ENCODE measurements around the gene CNOT1.
A peak's percentile ranks its signal among the peaks of the same experiment; 100 is the strongest.
"Not testable (repeated sequence)": the region's sequence is repeated elsewhere in the genome, so short reads cannot be mapped to it uniquely, and the experiment has no call there.

The CNOT1 gene

DNA sequence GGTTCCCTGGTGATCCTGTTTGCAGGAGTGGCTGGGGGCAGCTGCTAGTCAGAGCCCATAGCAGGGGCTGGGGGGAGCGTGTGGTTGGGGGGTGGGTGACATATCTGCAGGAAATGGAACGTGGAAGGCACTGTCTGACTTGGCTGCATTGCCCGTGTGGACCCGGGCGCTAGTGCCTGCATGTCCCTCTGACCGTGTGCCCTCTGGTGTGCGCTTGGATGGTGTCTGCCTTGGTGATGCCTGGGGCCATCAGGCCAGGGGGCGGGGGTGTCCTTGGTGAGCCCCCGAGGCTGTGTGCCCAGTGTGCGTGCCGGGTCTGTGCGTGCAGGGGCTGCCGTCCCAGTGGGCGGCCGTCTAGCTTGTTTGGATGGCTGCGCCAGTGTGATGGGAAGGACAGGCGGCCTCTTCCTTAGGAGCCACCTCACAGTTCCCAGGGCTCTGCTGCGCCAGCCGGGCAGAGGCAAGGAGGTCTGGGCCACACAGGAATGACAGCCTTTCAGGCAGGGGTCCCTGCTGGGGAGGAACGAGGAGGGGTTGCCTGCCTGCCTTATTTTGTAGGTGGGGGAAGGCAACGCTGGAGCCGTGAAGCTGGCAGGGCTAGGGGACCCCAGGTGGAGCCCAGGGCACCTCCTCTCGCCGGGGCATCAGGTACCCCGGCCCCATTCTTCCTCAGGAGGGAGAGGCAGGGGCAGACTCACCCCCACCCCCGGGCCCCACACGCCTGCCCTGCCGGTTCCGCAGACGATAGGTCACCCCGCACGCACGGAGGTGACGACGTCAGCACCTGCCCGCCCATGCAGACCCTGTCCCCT lies 129.0 kb downstream of the CNOT1 start:
- no peak for DNase-seq

DNA sequence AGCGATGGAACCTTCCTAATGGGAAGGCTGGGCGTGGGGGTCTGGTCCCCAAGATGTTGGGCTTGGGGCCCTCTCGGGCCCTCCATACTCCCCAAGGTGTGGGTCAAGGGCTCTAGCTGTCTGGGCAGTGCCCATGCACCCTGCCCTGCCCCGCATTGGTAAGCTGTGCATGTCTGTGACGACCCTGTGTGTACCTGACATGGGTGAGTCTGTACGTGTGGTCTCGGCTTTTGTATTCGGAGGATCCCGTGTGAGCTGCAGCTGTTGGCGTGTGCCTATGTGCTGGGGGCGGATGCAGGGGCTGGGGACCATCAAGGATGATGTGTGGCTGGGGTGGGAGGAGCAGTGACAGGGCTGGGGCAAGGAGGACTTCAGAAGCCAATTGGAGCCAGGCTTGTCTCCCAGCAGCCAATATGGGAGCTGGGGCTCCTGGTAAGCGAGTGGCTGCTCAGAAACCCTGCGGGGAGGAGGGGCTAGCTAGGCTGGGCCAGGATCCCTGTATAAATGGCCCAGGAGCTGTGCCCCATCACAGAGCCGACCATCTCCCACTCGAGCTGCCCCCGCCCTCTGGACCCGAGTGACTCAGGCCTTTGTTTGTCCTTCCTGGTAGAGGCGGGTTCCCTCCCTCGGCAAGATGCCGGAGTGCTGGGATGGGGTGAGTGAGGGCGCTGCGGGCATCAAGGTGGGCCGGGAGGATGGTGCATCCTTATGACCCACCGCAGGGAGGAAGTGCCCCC lies 129.8 kb downstream of the CNOT1 start, which contains the start of gene NDRG4:
NDRG4 (plus strand) TSS at position 529 of the 737 bp plus-strand sequence; CDS start at position 635, 106 bp downstream.
- DNase-seq: peak; percentile 93

DNA sequence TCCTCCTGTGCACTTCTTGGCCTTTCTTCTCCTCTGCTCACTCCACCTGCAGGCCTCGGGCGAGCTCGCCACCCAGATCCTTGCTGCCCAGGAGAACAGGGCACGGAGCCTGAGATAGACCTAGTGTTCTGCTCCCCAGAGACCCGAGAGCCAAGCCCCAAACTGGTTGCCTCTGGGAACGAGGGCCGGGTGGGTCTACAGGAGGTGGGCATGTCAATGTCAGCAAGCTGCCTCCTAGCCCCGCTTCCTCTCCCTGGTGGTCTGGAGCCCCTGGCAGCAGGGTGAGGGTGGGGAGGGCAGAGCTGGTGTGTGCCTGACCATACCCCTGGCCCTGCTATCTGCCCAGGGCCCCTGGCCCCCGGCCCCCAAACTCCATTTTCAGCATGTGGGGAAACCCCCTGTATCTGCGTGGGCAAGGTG lies 130.5 kb downstream of the CNOT1 start:
- no peak for DNase-seq

DNA sequence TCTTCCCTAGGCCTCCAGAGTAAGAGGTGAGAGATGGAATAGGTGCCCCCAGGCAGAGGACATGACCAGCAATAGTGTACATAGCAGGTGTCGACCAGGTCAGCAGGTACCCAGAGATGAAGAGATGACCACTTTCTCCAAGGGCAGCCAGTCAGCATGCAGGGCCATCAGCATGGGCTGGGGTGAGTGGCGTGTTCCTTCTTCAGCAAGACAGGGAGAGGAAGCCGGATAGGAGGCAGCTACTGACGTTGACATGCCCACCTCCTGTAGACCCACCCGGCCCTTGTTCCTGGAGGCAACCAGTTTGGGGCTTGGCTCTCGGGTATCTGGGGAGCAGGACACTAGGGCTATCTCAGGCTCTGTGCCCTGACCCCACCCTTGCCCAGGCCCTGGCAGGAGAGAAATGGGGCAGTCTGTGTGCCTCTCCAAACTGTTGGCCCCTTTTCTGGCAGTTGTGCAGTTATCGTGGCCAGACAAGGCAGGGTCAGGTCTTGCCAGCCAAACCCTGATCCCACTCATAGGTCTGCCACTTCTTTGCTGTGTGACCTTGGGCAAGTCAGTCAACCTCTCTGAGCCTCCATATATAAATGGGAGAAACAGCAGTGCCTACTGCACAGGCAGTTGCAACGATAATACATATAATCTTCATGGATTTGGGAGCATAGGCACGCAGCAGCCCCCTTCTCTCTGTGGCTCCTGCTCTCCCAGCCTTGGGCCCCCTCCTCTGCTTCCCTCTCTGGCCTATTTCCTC lies 131.1 kb downstream of the CNOT1 start:
- DNase-seq: no peak

DNA sequence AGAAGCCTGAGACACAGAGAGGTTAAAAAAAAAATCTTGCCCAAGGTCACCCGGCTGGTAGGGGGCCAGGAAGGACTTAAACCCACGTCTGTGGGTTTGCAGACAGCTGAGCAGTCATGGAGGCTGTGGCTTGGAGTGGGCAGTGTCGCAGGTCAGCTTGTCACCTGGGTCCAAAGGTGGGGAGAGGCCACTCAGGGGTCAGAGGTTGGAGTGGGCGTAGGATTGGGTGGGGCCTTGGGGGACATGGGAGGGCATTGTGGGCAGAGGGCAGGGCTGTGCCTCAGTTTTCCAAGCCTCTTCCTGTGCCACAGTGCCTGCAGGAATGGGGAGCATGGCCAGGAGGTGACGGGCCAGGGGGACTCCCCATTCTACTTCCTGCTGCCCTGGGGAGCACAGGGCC lies 131.7 kb downstream of the CNOT1 start:
- no peak for DNase-seq

DNA sequence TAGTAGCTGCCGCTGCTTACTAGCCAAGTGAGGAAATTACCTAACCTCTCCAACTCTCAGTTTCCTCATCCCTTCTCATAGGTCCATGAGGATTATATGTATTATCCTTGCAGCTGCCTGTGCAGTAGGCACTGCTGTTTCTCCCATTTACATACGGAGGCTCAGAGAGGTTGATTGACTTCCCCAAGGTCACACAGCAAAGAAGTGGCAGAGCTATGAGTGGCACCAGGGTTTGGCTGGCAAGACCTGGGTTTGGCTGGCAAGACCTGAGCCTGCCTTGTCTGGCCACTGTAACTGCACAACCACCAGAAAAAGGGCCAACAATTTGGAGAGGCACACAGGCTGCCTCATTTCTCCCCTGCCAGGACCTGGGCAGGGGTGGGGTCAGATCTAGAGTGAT lies 132.2 kb downstream of the CNOT1 start:
- no peak for DNase-seq

DNA sequence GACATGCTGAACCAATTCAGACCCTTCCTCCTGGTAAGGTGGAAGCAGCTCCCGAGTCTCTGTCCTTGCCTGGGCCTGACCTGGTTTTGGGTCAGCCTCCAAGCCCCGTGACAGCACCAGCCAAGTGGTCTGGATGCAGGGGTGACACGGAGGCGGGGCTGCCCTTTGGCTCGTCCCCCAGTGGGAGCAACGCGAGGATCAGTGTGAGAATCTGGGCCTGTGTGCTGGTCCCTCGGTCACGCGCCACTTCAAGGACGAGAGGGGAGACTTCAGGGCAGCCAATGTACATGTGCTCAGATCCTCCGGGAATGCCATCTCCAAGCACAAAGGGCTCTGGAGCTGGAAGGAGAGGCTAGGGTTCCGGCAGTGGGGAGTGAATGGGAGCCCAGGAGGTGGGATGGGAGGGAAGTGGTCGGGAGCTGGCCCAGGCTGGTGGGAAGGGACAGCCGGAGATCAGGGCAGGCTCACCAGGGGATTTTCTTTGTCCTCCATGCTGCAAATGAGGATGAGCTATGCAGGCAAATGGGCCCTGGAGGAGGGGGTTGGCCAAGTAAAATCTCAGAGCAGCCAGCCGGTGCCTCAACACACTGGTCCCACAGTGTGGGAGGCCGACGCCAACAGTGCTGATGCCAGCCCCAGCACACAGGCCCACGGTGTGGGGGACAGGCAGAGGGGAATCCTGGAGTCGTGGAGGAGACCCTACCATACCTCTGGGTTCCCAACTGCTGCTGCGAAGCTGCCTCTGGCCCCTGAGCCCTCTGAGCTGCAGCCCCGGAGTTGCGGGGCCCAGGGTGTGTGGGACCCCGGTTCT lies 133.9 kb downstream of the CNOT1 start:
- peak; percentile 82 for DNase-seq

DNA sequence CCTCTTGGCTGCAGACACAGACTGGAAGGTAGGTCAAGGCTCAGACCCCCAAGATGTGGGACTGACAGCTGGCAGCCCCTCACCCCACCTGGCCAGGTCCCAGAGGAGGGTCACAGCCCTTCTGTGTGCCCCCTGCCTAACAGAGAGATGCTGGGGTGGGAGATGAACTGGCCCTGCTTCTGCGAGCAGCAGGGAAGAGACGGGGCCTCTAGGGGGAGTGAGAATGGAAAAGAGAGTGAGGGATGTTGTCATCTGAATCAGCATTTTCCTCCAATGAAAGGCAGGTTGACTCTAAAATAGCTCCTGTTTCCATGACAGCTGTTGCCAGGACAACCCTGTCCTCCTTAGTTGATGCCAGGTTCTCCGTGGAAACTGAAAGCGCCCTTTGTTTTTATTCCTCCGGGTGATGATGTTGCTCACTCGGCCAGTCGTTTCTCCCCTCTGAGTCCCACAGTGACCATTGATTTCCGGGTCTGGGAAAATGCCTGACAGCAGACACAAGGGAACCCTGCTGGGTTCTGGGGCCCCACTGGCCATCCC lies 134.6 kb downstream of the CNOT1 start:
- peak; percentile 91 for DNase-seq

DNA sequence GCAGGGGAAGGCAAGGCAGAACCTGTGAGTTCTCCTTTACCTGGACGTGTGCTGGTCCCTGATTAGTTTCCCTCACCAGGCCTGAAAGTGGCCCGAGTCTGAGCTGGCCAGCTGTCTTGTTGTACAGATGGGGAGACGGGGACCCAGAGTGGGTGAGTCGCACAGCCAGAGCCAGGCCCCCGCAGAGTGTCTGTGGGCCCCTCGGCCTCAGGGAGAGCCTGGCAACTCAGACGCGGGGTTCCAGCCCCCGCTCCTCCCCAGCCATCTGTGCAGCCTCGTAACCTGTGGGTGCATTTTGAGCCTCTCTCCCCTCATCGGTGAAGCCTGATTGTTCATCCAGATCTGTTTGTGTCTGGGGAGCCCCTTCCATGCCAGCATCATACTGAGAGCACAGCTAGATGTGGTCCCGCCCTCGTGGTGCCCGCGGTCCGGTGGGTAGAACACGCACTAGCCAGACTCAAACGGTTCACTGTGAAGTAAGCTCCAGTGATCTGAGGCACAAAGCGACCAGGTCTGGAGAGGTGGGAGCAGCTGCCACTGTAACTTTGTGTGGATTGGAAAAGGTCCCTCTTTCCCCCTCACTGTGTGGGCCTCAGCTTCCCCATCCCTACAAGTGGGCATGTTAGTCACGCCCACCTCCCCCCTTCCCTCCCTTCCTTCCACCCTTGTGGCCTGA lies 135.7 kb downstream of the CNOT1 start:
- DNase-seq: no peak

DNA sequence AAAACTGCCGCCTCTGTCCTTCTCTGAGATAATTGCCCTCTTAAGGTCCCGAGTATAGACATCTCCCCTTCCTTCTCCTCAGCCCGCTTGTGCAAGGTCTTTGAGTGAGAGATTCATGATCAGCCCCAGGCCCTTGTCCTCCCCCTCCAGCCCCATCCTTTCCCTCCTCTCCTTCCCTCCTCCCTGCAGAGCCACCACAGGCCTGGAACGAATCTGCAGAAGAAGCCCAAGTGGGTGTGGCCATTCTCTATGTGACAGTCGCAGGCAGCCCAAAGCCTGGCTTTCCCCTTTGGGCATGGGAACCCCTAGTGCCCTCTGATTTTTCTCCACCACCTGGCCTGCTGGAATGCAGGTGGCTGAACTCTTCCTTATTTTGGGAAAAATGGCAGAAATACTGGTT lies 136.9 kb downstream of the CNOT1 start:
- no peak for DNase-seq

DNA sequence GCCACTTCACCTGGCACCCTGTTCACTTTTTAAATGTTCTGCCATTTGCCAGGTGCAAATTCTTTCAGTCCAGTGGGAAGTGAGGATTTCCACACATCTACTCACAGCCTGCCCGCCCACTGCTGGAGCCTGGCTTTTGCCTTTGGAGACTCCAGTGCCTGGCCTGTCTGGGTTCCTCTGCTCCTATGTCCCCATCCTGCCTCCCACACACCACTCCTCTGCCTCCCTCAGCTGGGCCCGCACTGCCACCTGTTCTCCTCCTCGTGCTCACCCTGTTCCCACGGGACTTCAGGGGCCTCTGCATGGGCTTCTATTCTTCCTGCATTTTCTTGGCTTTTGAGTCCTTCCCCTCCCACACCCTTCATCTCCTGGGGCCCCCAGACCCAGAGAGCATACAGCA lies 137.6 kb downstream of the CNOT1 start:
- no peak for DNase-seq

DNA sequence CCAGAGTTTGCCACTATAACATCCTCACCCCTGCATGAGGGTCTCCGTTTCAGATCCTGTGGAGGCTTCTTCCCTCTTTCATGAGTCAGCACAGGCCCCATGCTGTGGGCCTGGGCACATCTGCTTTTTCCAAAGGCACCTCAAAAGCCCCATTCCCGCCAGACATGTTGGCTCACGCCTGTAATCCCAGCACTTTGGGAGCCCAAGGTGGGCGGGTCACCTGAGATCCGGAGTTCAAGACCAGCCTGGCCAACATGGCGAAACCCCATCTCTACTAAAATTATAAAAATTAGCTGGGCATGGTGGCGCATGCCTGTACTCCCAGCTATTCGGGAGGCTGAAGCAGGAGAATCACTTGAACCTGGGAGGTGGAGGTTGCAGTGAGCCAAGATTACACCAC lies 139.1 kb downstream of the CNOT1 start:
- not testable (repeated sequence) for DNase-seq

DNA sequence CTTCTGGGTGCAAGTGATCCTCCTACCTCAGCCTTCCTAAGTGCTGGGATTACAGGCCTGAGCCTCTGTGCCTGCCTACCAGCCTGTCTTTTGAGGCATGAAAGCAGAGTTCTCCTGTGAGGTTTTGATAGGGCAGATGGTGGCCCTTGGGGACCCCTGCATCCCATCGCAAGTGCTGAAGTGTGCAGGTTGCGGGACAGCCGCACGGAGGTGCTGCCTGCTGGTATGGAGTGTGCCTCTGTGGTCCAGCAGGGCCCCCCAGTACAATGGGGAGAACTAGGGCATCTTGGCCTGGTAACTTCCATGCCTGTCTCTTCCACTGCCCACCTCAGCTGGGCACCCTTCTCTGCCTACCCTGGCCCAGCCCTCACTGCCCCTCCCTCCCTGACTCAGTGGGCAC lies 139.6 kb downstream of the CNOT1 start:
- DNase-seq: no peak

DNA sequence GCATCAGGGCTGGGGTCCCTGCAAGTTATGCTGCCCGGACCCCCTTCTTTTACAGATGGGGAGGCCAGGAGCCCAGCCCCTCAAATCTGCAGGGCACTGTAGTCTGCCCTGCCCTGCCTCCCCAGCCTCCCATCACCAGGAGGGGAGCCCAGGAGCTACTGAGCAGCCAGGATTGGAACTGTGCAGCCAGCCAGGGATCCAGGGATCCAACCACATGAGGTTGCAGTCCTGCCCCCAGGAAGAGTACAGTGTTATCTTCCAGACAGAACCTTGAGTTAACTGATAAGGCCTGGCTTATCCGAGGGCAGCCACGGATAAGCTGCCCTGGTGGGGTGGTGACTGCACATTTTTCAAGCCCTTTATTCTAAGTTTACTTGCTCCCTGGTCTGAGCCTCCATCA lies 141.1 kb downstream of the CNOT1 start:
- DNase-seq: no peak

DNA sequence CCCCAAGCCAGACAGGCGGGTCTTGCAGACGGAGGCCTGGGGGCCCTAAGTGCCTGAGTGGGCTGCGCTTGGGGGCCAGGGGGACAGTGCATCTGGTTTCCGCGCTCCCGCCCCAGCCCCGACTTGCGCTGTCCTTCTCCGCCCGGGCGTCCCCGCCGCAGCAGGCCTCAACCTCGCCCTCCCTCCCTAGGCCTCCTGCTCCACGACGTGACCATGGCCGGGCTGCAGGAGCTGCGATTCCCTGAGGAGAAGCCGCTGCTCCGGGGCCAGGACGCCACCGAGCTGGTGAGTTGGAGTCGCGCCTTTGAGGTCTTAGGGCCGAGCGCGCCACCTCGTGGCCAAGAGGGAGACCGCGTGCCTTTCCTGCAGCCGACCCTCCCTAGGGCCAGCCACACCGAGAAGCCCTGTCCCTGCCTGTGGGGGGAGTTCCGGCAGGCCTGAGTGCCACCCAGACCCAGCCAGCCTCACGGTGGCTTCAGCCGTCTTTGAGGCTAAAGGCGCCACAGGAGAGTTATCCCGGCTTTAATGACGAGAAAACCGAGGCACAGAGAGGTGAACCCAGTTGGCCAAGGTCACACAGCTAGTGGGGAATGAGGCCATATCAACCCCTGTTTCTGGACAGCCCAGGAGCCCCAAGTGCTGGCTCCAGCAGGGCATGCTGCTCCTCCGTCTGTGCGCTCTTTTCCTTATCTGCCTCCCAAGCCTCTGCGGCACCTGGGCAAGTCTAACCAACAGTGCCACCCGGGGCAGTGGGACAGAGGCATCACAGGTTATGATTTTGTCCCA lies 141.9 kb downstream of the CNOT1 start:
- DNase-seq: peak; percentile 75

DNA sequence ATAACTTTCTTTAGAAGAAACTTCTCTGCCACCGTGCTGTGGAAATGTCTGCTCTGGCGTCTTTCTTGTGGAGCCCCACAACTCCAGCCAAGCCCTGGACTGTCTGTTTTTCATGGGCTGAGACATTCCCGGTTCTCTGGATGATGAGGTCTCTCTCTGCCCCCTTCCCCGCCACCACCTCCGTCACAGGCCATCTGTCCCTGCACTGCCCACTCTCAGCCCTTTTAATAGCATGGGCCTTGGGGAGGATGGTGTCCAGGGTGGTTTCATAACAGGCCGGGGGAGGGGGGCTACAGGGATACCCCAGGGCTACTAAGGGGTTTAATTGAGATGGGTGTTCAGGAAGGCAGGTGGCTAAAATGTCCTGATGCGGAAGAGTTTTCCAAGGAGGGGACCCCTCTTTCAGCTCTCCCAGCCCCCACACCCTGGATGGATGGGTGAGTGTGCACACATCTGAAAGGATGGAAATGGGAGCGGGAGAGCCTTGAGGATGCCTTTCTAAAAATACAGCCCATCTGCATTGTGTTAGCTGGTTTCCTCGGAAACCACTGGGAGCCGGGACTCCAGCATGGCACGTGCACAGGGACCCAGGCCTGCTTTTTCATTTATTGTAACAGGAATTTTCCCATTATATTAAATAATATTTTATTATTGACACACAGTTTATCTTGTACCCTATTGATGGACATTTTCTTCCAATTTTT lies 144.3 kb downstream of the CNOT1 start:
- DNase-seq: no peak

DNA sequence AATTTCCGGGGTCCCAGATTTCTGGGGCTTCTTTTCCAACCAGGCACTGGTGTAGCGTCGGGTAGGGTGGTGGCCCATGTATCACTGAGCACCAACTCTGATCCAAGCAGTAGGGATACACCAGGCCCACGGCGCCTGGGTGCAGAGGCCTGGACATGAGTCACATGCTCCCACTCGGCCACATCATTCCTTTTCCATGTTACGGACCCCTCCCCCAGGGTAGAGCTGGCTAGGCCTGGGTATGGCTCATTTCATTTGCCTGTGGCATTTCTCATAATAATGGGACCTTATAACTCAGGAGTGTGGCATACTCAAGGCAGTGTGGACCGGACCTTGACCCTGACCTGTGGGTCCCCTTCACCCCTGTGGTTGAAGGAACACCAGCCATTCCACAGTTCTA lies 147.7 kb downstream of the CNOT1 start:
- no peak for DNase-seq

DNA sequence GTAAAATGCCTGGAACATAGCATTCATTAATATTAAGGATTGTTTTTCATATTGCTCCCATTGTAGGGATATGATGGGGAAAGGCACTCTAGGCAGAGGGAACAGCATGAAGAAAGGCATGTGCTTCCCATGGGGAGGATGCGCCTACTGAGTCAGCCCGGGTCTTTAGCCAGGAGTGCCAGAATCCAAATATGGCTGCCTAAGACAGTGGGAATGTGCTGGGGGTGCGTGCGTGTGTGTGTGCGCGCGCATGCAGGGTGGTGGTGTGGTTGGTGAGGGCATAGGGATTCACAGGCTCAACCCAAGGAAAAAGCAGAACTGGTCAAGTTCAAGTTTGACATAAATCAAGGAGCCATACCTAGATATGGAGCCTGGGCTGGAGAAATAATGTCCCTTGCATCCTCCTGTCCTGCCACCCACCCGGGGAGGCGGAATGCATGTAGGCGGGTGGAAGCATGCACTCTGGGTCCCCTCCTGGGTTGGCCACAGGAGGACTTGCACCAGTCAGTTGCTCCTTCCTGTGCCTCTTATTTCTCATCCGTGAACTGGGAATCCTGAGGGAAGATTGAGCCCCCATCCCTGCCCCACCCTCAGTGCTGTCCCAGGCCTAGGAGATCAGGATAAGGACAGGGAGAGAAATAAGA lies 148.3 kb downstream of the CNOT1 start:
- DNase-seq: no peak

DNA sequence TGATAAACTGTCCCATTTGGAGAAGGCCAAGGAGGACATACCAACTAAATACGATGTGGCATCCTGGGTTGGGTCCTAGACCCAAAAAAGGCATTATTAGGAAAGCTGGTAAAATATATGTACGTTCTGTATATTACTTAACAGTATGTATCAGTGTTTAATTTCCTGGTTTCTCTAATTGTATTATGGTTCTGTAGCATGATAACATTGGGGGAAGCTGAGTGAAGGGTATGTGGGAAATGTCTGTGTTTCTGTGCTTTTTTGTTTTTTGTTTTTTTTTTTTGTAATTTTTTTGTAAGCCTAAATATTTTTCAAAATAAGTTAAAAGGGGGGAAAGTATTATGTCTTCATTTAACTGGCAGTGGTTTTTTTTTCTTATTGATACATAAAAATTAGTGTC lies 151.2 kb downstream of the CNOT1 start:
- DNase-seq: no peak

DNA sequence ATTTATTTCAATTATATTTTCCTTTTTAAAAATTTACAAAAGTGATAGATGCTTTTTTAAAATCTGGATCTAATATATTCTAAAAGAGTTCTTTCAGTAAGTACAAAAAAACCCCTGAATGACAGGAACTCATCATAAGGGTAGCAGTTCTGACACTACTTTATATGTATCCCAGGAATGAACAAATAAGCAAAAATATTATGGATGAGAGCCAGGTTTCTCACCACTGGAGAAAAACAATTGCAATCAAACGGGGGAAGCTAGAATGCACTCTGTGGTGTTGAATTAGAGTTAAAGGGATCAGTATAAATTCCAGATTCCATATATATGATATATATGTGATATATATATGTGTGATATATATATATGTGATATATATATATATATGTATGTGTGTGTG lies 152.8 kb downstream of the CNOT1 start:
- DNase-seq: no peak
